CD4-positive, alpha-beta T cell treated with Interleukin-6 at 100 ng/mL for 8 hours (primary cell): ENCODE data around the gene RACGAP1.

Experiments
- DNase-seq: peaks from one replicate; pipeline ENCODE4 v3.0.0-alpha.2; 2020; ENCODE audit warnings: mixed read lengths, low spot score

Gene RACGAP1

DNA sequence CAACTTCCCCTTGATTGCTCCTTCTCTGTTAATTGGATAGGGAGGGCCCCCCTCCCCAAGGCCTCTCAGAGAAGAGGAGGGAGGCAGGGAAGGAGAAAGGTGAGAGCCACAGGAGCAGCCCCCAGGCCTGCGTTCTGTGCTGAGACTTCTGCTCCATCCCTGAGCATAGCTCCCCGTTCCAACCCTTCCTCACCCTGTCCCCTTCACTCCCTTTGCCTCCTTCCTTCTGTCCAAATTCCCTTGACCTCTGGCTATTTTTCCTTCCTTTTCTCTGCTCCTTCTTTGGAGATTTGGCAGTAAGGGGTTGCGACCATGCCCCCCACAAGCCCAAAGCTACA is 31.3 kb upstream of the RACGAP1 start:
- DNase-seq, result no peak

DNA sequence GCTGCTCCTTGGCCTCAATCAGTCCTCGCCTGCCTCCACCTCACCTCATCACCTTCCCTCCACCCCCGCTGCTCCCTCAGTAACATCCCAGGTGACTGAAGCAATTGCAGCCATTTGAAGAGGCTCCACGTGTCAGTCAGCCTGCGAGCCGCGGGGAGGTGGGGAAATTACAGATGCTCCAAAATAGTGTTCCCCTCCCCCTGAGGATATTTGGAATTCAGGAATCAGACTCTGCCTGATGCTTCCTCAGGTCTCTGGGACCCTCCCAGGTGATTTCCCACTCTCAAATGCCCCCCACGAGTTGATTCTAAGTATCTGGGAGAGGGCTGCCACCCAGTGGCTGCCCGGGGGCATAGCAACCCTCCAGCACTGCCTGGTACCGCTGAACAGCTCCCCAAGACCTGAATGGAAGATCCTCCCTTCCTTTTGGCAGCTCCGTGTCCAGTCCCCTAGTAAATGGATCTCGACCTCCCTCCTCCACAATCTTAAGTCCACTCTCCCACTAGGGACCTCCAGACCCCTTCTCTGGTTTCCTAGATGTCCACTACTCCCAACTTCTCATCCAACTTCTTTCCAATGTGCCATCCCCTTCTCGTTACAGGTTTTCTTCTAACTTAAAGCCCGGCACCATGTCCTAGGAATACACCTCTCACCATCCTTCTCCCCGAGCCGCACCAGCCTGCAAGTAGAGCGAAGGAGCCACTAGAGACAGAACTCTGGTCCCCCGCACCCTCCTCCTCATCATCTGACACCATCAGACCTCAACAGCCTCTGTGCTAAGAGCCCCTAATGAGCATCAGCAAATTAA is 30.7 kb upstream of the RACGAP1 start:
- DNase-seq, result peak; percentile 41

DNA sequence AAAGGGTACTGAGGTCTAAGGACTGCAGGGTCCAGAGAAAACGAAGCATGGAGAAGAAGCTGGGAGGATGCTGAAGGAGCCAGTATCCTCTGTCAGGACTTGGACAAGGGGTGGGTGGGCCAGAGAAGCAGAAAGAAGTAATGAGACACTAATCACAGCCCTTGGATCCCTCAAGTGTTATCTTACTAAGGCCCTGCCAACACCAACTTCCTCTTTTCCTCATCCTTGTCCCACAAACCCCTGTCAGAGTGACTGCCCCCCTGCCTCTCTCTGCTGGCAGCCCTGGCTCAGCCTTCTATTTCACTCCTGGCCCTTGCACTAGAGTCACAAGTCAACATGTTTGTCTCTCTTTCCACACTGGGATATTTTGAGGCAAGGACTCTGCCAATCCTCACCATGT is 28.3 kb upstream of the RACGAP1 start:
- no peak for DNase-seq

DNA sequence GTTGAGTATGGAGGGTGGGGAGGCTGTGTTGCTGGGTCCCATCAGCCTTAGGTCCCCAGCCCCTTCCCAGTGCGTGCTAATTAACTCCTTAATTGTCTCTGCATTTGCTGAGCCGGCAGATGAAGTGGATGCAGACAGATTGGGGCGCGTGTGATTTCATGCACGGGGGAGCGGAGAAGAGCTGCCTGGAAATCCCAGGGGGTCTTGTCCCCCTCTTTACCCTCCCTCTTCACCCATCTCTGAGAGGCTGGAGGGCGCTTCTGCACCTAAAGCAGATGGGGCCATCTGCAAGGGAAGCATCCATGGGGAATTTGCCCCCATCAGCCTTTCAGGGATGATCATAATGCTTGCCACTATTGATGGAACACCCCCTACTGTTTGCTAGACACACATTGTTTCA is 27.7 kb upstream of the RACGAP1 start:
- no peak for DNase-seq

DNA sequence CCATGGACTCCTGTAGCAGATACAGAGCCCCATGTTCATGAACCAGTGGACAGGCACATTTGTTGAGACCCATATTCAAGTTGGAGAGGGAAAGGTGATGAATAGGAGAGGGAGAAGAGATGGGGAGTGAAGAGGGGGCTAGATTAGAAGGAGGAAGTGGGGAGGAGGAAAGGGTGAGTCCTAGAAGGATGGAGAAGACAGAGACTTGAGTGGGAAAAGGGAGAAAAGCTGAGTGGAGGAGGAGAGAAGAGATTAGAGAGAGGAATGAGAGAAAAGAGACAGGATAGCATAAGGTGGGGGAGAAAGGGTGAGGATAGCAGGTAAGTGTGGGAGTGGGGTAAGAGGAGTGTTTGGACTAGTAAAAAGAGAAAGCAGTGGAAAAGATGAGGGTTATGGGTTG is 27.2 kb upstream of the RACGAP1 start:
- DNase-seq, result no peak

DNA sequence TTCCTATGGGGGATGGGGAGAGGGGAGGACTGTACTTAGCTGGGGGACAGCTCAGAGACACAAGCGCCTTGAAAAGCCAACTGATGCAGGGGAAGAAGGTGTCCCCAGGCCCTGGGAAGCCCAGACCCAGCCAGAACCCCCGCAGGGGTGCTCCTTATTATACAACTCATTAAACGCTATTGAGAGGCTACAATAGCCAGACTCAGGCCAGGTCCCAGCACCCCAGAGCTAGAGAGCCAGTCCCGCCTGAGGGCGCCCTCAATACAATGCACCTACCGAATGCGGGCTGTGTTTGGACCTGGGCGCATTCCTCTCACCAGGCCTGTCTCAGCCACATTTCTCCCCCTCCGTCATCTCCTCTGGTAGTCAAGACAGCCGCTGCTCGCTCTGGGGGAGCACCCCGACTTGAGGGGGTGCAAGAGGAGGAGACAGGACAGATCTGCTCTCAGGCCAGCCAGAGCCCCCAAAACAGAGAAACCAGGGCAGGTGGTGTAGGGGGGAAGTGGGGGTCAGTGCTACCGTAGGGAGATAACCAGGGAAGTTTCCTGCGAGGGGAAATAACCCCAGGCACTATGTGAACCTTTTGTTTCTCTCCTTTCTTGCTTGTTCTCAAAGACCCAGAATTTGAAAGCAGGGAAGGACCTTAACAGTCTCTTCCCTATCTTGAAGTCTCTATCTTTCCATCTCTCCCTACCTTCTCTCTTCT is 26.0 kb upstream of the RACGAP1 start:
- DNase-seq, result no peak

DNA sequence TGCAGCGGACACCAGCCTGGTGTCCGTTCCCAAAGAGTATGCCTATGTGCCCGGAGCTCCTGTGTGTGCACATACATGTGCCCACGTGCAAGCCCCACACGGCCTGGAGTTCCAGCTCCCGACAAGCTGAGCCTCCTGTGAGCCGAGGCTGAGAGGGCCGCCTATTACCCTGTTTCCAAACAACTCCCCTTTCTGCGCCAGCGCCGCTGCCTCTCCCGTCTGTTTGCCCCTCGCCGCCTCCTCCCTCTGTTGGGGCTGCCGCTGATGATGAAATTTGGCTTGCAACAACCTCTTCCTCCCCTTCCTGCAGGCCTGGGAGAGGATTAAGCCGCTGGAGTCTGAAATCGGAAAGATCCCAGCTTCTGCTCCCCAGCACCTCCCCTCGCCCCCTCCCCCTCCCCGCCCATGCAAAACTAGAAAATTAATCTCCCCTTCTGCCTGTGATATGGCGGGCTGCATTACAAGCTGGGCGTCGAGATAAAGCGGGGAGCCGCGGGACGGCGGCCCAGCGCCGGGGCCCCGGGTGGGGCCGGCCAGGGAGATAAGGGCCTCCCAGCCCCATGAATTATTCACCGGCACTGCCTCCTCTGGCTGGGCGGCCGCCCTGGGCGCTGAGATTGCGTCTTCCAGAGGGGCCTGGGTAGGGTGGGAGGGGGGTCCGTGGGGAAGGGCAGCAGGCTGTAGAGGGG is 25.3 kb upstream of the RACGAP1 start:
- no peak for DNase-seq

DNA sequence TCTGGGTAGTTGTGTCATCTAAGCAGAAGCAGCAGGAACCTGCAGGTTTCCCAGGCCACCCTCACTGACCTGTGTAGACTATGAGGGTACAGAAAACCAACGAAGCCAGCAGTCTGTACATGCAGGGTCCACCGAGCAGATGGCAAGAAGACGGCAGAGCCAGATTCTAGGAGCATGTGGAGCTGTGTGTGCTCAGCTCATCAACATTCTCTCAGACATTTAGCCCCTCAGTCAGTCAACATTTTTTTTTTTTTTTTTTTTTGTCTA is 24.8 kb upstream of the RACGAP1 start:
- DNase-seq, result no peak

DNA sequence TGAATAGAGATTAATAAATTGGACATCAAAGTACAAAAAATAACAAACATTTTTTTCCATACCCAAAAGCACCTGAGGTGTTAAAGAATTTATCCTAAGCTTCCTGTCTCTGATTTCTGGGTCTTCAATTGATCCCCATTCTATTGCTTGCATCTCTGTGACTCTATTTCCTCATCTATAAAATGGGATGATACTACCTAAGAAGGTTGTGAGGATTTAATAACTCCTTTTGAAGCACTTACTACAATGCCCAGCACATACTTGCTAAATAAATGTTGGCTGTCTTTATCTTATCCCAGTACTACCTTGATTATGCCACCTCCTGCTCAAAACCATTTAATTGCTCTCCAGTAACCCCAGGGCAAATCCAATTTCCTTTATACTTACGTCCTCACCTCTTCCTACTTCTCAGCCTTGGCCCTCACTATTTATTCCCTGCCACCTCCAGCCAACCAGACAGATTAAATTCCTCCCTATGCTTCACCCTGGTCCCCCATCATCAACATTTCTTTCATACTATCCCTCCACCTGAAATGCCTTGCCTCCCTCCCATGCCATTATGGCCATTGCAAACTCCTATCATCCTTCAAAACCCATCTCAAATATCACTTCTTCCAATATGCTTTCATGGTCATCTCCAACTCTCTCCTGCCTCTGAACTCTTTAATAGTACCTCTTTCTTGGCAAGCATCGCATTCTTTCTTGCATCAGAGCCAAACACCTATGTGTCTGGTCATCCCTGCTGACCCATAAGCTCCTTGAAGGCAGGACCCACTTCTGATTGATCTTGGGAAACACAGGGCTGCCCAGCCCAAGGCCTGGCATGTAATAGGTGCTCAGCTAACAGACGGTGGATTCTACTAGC is 24.2 kb upstream of the RACGAP1 start:
- no peak for DNase-seq

DNA sequence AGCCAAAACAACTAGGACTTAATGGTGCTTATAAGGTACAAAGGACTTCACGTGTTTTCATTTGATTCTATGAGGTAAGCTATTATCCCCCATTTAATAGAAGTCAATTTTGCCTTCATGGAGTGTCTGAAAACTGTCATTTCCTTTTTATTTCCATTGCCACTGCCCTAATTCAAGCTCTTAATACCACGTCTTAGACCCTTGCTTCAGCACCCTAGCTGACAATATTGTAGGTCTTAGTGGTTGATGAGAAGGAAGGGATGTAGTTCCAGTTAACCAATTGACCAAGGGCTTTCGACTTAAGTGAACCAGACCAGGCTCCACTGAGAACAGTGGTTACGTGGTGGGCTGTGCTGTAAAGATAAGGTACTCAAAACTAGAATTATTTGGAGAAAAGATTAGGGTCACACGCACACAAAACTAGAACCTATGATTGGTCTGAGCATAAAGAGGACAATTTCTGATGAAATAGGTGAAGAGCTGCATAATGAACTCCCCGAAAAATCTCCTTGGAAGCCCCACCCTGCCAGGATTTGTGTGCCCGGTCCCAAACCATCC is 22.5 kb upstream of the RACGAP1 start:
- DNase-seq, result no peak

DNA sequence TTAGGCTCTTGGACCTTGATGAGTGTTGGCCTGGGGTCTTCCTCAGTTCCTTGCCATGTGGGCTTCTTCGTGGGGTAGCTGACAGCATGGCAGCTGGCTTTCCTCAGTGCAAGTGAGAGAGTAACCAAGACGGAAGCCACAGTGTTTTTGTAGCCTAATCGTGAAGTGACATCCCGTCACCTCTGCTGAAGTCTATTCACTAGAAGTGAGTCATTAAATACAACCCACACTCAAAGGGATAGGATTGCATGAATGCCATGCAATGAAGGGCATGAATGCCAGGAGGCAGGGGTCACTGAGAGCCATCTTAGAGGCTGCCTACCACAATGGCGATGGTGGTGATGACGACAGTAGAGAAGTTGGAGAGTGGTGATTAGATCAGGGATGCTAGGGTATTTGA is 18.6 kb upstream of the RACGAP1 start:
- no peak for DNase-seq

DNA sequence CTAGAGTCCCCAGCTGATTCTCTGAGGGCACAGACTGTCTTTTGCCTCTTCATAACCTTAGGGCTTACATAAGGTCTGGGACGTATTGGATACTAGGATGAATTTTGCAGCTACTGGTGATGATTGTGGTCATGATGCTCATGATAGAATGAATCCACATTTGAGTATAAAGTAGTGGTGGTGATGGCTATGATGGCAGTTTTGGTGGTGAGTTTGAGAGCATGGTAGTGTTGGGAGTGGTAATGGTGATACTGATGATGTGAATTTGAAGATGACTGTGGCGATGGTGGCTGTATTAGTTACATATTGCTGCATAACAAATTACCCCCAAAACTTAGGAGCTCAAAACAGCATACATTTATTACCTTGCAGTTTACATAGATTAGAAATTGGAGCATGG is 18.0 kb upstream of the RACGAP1 start:
- no peak for DNase-seq

DNA sequence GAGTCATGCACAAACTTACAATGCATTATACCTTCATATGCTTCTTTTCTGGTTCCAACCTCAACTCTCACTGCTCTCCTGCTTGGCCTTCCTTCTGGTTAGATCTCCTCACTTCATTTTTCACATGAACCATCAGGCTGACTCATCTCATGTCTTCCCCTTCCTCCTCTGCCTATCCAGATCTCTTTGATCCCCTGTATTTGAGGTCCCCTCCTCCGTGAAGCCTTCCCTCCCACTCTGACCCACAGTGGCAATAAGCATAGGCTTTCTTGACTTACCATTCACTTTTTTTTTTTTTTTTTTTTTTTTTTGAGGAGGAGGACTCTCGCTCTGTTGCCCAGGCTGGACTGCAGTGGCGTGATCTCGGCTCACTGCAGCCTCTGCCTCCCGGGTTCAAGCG is 17.4 kb upstream of the RACGAP1 start:
- no peak for DNase-seq

DNA sequence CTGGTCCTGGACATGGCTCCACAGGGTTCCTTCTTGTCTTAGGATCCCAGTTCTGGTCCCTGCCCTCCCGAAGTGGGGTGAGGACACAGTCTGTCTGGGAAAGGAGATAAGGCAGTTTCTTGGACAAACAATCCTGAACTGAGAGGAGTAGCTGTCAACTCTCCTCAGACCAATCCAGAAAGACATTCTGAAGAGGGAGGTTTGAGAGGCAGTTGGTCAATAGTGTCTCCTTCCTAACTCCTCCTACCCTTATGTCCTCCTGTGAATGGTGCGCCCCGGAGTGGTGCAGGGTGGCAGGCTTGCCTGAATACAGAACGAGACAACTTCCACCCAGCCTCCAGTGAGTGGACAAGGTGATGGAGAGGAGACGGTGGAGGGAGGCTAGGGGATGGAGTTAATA is 16.7 kb upstream of the RACGAP1 start:
- no peak for DNase-seq

DNA sequence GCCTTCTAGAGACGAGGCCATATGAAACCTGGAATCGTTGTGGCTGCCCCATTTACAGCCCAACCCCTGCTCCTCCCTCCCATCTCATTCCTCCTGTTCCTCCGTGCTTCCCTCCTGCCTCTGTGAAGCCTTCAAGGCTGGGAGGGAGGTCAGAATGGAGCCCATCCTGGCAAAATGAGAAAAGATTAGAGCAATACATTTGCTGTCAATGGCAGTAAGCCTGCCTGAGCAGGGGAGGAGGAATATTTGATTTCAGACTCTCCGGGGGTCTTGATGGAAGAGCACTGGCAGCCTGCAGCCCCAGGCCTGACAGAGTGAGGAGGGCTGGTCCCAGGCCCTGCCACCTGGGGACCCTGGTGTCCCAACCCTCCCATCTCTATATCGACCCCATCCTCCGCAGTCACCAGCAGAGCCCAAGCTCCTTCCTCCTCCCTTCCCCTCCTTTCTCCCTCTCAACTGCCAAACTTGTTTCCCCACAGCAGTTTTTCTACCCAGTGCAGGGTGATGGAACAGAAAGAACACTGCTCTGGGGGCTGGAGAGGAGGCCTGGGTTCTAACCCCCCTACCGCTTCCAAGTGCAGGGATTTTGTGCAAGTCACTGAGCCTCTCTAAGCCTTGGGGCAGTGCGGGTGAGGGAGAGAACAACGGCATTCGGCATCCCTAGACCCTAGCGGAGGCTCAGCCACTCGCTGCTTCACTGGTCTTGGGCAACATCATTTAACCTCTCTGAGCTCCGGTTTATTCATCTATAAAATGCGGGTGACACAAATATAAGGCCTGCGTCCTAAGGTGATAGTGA is 16.0 kb upstream of the RACGAP1 start:
- DNase-seq, result no peak

DNA sequence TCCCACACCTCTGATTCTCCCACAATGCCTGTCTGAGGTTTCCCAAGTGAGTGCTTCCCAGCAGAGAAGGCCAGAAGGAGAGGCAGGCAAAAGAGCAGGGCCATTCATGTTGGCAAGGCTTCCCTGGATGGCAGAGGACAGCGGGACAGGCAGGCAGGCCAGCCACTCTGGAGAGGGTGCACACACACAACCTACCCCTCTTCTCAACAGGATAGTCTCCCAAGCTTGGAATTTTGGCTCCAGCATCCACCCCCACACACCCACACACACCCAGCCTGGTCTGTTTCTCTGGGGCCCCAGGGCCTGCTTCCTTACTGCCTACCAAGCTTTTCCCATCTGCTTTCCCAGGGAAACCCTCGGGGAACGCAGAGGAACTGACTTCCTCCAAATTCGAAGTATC is 15.4 kb upstream of the RACGAP1 start:
- DNase-seq, result no peak

DNA sequence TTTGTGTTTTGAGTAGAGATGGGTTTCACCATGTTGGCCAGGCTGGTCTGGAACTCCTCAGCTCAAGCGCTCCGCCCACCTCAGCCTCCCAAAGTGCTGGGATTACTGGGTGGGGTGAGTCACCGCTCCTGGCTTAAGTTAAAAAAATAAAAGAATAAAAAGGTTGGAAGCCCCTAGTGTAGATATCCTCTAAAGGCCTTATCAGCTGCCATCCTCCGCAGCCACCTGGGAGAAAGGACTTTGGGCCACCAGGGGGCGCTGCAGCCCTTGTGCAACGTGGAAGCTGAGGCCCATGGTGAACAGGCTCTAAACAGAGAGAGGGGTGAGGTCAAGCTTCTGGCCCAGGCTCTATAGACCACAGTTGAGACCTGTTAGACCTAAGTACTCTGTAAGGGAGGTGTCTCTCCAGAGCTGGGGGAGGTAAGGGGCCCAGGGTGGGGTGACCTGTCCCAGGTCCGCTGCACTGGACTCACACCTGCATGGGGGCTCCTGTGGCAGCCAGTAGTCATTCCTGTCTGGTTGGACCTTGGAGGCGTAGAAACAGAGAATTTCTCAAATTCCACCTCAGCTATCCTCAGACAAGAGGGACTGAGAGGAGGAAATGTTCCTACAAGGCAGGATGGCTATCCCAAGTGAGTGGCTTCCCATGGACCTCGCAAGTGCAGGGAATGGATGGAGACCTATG is 14.0 kb upstream of the RACGAP1 start:
- DNase-seq, result peak; percentile 68

DNA sequence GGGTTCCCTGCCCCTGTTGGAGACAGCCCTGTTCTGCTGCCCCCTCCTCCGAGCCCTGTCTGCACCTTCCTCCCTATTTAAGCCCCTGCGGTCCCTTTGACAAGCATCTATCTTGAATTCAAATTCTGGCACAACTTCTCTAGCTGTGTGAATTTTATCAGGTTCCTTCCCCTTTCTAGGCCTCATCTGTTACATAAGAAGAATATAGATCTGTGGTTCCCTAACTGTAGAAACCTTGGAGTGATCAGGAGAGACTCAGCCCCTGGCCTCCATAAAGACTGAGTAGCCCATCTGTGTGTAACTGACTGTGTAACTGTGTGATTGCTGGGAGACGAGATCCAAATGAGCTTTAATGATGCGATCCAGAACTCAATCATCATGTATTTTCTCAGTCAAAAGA is 13.0 kb upstream of the RACGAP1 start:
- no peak for DNase-seq

DNA sequence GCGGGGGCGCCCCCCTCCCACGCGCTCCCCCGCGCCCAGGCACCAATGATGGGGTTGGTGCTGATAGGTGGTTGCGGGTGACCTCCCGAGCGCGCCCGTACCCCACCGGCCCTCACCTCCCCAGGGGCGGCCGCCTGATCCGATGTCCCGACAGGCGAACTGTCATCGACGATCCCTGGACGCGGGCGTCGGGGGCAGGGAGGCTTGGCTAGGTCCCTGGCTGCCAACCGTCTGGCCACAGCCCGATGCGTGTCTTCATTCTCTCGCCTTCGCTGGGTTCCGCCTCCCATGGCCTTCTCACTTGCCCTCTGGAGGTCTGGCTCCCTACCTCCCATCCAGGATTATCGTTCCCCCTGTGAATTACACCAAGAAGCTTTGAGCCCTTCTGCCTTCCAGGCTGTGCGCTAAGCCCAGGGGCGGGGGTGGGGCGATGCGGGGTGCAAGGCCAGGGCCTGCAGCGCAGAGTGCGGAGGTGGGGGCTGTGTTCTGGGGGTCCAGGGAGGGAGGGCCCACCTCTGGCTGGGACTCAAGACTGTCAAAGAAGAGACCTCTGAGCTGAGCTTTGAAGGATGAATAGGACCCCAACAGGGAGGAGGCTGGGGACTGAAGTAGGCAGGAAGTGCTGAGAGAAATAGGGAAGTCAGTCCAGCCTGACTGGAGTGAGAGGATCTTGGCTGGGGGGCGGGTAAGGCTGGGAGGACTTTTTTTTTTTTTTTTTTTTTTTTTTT is 7.7 kb upstream of the RACGAP1 start:
- DNase-seq, result no peak

DNA sequence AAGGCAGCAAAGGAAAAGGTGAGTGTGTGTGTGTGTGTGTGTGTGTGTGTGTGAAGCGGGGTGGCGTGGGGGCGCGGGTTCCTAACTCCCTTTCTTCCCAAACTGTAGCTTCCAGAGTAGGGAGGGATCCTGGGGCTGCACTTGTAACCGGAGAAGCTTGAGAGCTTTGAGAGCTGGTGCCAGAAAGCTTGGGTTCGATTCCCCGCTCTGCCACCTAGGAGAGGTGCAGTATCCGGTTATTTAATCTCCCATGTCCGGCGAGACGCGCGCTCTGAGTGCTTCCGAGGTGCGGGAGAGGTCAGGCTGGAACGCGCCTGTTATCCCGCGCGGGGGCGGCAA is 7.2 kb upstream of the RACGAP1 start:
- DNase-seq, result no peak
